Measurements from ENCODE around the gene FOLR1. TPM values are rescaled to one million over a fixed set of nuclear protein-coding genes. Genes with fewer than 3 reads are reported as not detected.
"Not testable (repeated sequence)": the region's sequence is repeated elsewhere in the genome, so short reads cannot be mapped to it uniquely, and the experiment has no call there.

The FOLR1 gene
- total RNA-seq, 1 experiment from 2014 or later, result 93.4 TPM

GRCh38 chr11:72181553-72181958 lies 10.4 kb upstream of the FOLR1 start:
- H3K27me3 Mint-ChIP-seq (ENCODE audit: insufficient read depth, unreplicated experiment); H3K9me3 ChIP-seq; H3K36me3 Mint-ChIP-seq (ENCODE audit: insufficient read depth, unreplicated experiment); BruUV-seq (replicated peaks); H3K9me3 Mint-ChIP-seq (ENCODE audit: unreplicated experiment); H3K27me3 ChIP-seq (replicated peaks; ENCODE audit: control insufficient read depth, insufficient read depth, low read length); H3K4me3 ChIP-seq (ENCODE audit: low read depth, low read length); POLR2A ChIA-PET; H3K4me3 Mint-ChIP-seq (ENCODE audit: unreplicated experiment); H3K36me3 ChIP-seq (ENCODE audit: control insufficient read depth, insufficient read depth, low read length): not testable (repeated sequence)
- intact Hi-C loops (cut with micrococcal nuclease; ENCODE audit: unreplicated experiment), result loop anchor here (1.0 to 5.0 kb wide), 2 partner anchors 37 to 41 kb away; partner anchors contain the start of gene INPPL1
- H3K4me1 ChIP-seq, result peaks cover 13% of the 10 kb centered on the region
- Mint-ChIP-seq H3K27ac (ENCODE audit: unreplicated experiment) (peak overlapping the region; percentile 40), H3K4me1 (ENCODE audit: low read depth, unreplicated experiment) (peaks cover 27% of the 10 kb centered on the region)
- TF ChIP-seq CTCF (IDR thresholded peaks at IDR 0.05; ENCODE audit: insufficient read depth in 1 of 2, low read depth in 1 of 2, low read length in 1 of 2, severe bottlenecking in 1 of 2, unreplicated experiment in 1 of 2), result peak; percentile 57 to 72
- DNase-seq, result peak; percentile 65 to 77
- CTCF ChIA-PET, result interaction anchor here (0.6 to 5.0 kb wide), 10 partner anchors 29 to 339 kb away, joined by 3 to 54 read pairs (median 4); partner anchors contain the start of gene FOLR3

GRCh38 chr11:72188267-72188666 lies 3.7 kb upstream of the FOLR1 start:
- Mint-ChIP-seq H3K4me3 (ENCODE audit: unreplicated experiment) (no peak overlapping the region), H3K4me1 (ENCODE audit: low read depth, unreplicated experiment) (peaks cover 29% of the 10 kb centered on the region), H3K36me3 (ENCODE audit: insufficient read depth, unreplicated experiment) (no peaks in the 10 kb centered on the region), H3K27ac (ENCODE audit: unreplicated experiment) (no peak overlapping the region), H3K27me3 (ENCODE audit: insufficient read depth, unreplicated experiment) (no peaks in the 10 kb centered on the region), H3K9me3 (ENCODE audit: unreplicated experiment) (no peaks in the 10 kb centered on the region)
- H3K27me3 ChIP-seq (replicated peaks; ENCODE audit: control insufficient read depth, insufficient read depth, low read length), result no peaks in the 10 kb centered on the region
- TF ChIP-seq CTCF (IDR thresholded peaks at IDR 0.05; ENCODE audit: insufficient read depth in 1 of 2, low read depth in 1 of 2, low read length in 1 of 2, severe bottlenecking in 1 of 2, unreplicated experiment in 1 of 2), result no peak
- intact Hi-C loops (cut with micrococcal nuclease; ENCODE audit: unreplicated experiment), result no loop called here
- no peaks in the 10 kb centered on the region for H3K9me3 ChIP-seq
- no TSS peak for BruUV-seq (replicated peaks)
- DNase-seq, result no peak
- H3K36me3 ChIP-seq (ENCODE audit: control insufficient read depth, insufficient read depth, low read length), result no peaks in the 10 kb centered on the region
- peaks cover 38% of the 10 kb centered on the region for H3K4me1 ChIP-seq
- ChIA-PET CTCF (interaction anchor here (0.9 kb wide), 1 partner anchor 163 kb away, joined by 3 read pairs; no protein-coding TSS in a partner anchor), POLR2A (no interaction called here)
- no peak overlapping the region for H3K4me3 ChIP-seq (ENCODE audit: low read depth, low read length)

GRCh38 chr11:72189455-72190250 lies 2.3 kb upstream of the FOLR1 start:
- intact Hi-C loops (cut with micrococcal nuclease; ENCODE audit: unreplicated experiment), result no loop called here
- Mint-ChIP-seq H3K9me3 (ENCODE audit: unreplicated experiment) (no peaks in the 10 kb centered on the region), H3K36me3 (ENCODE audit: insufficient read depth, unreplicated experiment) (no peaks in the 10 kb centered on the region), H3K4me1 (ENCODE audit: low read depth, unreplicated experiment) (peaks cover 23% of the 10 kb centered on the region), H3K4me3 (ENCODE audit: unreplicated experiment) (peak overlapping the region; percentile 27), H3K27ac (ENCODE audit: unreplicated experiment) (peak overlapping the region; percentile 93), H3K27me3 (ENCODE audit: insufficient read depth, unreplicated experiment) (no peaks in the 10 kb centered on the region)
- Histone ChIP-seq H3K27me3 (replicated peaks; ENCODE audit: control insufficient read depth, insufficient read depth, low read length) (no peaks in the 10 kb centered on the region), H3K4me1 (peaks cover 34% of the 10 kb centered on the region), H3K9me3 (no peaks in the 10 kb centered on the region), H3K36me3 (ENCODE audit: control insufficient read depth, insufficient read depth, low read length) (no peaks in the 10 kb centered on the region), H3K4me3 (ENCODE audit: low read depth, low read length) (no peak overlapping the region)
- peak; percentile 77 to 88 for DNase-seq
- BruUV-seq (replicated peaks), result TSS peak; percentile 13
- CTCF ChIA-PET, result interaction anchor here (0.5 to 1.5 kb wide), 6 partner anchors 13 to 485 kb away, joined by 3 to 6 read pairs (median 3); no protein-coding TSS in a partner anchor
- POLR2A ChIA-PET, result interaction anchor here (0.6 to 1.6 kb wide), 3 partner anchors 53 to 348 kb away, joined by 4 to 5 read pairs (median 4); partner anchors contain the start of gene ANAPC15
- no peak for TF ChIP-seq CTCF (IDR thresholded peaks at IDR 0.05; ENCODE audit: insufficient read depth in 1 of 2, low read depth in 1 of 2, low read length in 1 of 2, severe bottlenecking in 1 of 2, unreplicated experiment in 1 of 2)
